Muscle layer of duodenum (tissue), 2 donors: ENCODE measurements around the gene HSDL1.

Experiments
- H3K27ac ChIP-seq: one replicate; pipeline ENCODE4 v1.7.0; 2013; ENCODE audit warnings: mild to moderate bottlenecking, low read length
- H3K27me3 ChIP-seq: one replicate; pipeline ENCODE4 v1.7.0; 2013; ENCODE audit warnings: low read depth, mild to moderate bottlenecking, control low read depth, low read length
- H3K36me3 ChIP-seq, 2 donors: one replicate each; pipeline ENCODE4 v1.7.0; 2013; ENCODE audit warnings: low read length in 2 of 2, control low read depth in 1 of 2, mild to moderate bottlenecking in 1 of 2; ENCODE audit not compliant: insufficient read depth in 2 of 2, control insufficient read depth in 1 of 2
- H3K4me1 ChIP-seq, 2 donors: one replicate each; pipeline ENCODE4 v1.7.0; 2013; ENCODE audit warnings: low read length in 2 of 2, mild to moderate bottlenecking in 2 of 2, control low read depth in 1 of 2, moderate library complexity in 1 of 2; ENCODE audit not compliant: insufficient read depth in 2 of 2, control insufficient read depth in 1 of 2
- H3K4me3 ChIP-seq, 2 donors: one replicate each; pipeline ENCODE4 v1.7.0; 2013; ENCODE audit warnings: low read length in 2 of 2, low read depth in 1 of 2, mild to moderate bottlenecking in 1 of 2
- H3K9me3 ChIP-seq, 2 donors: one replicate each; pipeline ENCODE4 v1.7.0; 2013; ENCODE audit warnings: low read length in 2 of 2, control low read depth in 1 of 2, mild to moderate bottlenecking in 1 of 2; ENCODE audit not compliant: control insufficient read depth in 1 of 2
- donor health status: healthy.

Gene HSDL1

GRCh38 chr16:84096447-84097005 is 48.5 kb downstream of the HSDL1 start:
- Histone ChIP-seq H3K27me3 (no peaks in the 10 kb centered on the region), H3K36me3 (peaks cover 48 to 77% of the 10 kb centered on the region in 2 donors), H3K27ac (no peak overlapping the region), H3K4me1 (no peaks in the 10 kb centered on the region), H3K9me3 (no peaks in the 10 kb centered on the region), H3K4me3 (no peak overlapping the region)

DNA sequence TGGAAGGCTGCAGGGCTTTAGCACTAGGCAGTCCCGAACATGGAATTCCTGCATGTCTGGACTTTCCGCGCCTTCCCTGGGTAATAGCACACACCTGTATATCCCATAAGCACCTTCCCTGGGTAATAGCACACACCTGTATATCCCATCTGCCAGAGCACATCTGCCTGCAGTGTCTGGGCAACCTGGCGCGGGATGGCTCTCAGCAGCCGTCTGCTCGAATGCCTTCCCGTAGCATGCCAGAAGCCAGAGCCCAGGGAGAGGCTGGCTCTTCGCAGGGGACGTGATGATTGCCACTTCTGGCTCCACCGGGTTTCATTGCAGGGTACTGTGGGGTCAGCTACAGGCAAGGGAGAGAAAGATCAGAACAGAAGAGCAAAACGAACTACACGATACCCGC is 49.5 kb downstream of the HSDL1 start:
- H3K4me3 ChIP-seq, result no peak overlapping the region
- H3K4me1 ChIP-seq, result no peaks in the 10 kb centered on the region
- H3K9me3 ChIP-seq, result no peaks in the 10 kb centered on the region
- H3K27me3 ChIP-seq, result no peaks in the 10 kb centered on the region
- no peak overlapping the region for H3K27ac ChIP-seq
- peaks cover 56 to 83% of the 10 kb centered on the region in 2 donors for H3K36me3 ChIP-seq

DNA sequence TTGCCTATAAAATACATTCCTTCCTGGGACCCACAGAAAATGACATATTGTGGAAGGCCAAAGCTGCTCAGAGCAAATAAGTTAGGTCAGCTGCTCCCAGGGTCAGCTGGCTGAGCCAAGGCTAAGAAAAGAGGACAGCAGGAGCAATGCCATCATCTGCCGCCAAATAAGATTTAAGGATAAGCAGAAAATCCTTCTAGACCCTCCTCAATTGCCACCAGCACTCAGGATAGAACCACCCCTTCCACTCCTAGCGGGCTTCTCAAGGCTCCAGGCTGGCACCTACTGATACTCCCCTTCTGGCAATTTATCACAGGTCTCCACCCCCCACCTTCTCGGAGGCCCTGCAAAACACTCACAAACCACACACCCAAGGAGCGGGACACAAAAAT is 51.1 kb downstream of the HSDL1 start:
- Histone ChIP-seq H3K4me1 (no peaks in the 10 kb centered on the region), H3K27me3 (no peaks in the 10 kb centered on the region), H3K36me3 (peaks cover 72 to 85% of the 10 kb centered on the region in 2 donors), H3K4me3 (no peak overlapping the region), H3K9me3 (no peaks in the 10 kb centered on the region), H3K27ac (no peak overlapping the region)

- Histone ChIP-seq H3K27me3 (no peaks in the 10 kb centered on the region), H3K4me3 (no peak overlapping the region), H3K27ac (no peak overlapping the region), H3K36me3 (peaks cover 78 to 86% of the 10 kb centered on the region in 2 donors), H3K4me1 (no peaks in the 10 kb centered on the region), H3K9me3 (no peaks in the 10 kb centered on the region)
Measured at GRCh38 chr16:84093120-84093878, 51.7 kb downstream of the HSDL1 start.

DNA sequence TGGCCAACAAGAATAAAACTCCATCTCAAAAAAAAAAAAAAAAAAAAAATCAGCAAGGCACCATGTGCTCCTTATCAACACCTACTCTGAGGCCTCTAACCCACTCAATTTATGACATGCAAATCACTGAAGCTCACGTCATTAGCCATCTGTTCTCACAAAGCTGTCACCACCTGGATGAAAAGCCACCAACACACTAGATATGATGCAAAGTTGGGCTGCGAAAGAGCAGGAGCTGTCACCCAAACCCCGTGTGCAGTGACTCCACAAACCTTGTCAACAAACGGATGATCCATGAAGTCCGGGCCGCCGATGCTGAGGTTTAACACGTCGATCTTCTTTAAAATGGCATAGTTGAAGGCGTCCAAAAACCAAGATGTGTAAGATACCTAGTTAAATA is 53.5 kb downstream of the HSDL1 start:
- Histone ChIP-seq H3K27ac (no peak overlapping the region), H3K9me3 (no peaks in the 10 kb centered on the region), H3K4me3 (no peak overlapping the region), H3K27me3 (no peaks in the 10 kb centered on the region), H3K36me3 (peaks cover 78 to 86% of the 10 kb centered on the region in 2 donors), H3K4me1 (no peaks in the 10 kb centered on the region)

- Histone ChIP-seq H3K27me3 (no peaks in the 10 kb centered on the region), H3K36me3 (peaks cover 80 to 88% of the 10 kb centered on the region in 2 donors), H3K4me1 (no peaks in the 10 kb centered on the region), H3K4me3 (no peak overlapping the region), H3K27ac (no peak overlapping the region), H3K9me3 (no peaks in the 10 kb centered on the region)
Measured at GRCh38 chr16:84090211-84090610, 54.8 kb downstream of the HSDL1 start.

- H3K4me3 ChIP-seq, result no peak overlapping the region
- H3K36me3 ChIP-seq, result peaks cover 73 to 76% of the 10 kb centered on the region in 2 donors
- no peak overlapping the region for H3K27ac ChIP-seq
- no peaks in the 10 kb centered on the region for H3K9me3 ChIP-seq
- no peaks in the 10 kb centered on the region for H3K27me3 ChIP-seq
- no peaks in the 10 kb centered on the region for H3K4me1 ChIP-seq
Measured at GRCh38 chr16:84088695-84089395, 56.1 kb downstream of the HSDL1 start.

DNA sequence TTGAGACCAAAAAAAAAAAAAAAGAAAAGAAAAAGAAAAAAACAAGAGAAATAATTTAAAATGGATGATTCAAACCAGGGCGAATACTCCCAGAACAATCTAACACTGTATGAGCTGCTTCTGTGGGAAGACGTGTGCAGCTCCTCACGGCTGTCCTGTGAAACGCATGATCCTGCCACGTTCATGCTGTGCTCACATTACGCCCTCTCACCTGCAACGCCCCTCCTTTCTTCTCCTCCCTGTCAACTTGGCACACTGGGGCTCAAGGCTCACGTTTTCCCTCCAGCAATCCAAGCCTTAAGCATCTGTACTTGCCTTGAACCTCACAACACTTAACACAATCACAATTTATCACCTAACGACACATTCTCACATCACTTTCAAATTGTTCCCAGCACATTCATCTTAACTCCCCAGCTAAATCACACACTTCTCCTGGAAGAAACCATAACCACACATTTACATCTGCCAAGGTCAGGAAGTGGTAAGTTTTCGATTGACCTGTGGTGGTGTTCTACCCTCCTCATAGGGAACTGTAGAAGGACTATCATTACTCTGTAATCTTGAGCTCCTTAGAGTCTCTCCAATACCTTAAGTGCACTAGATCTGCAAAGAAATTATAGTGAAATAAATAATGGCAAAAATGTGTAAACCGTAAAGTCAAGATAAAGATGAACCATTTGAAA is 57.4 kb downstream of the HSDL1 start:
- H3K36me3 ChIP-seq, result peaks cover 64 to 69% of the 10 kb centered on the region in 2 donors
- H3K4me1 ChIP-seq, result no peaks in the 10 kb centered on the region
- no peaks in the 10 kb centered on the region for H3K27me3 ChIP-seq
- H3K27ac ChIP-seq, result no peak overlapping the region
- H3K9me3 ChIP-seq, result no peaks in the 10 kb centered on the region
- H3K4me3 ChIP-seq, result no peak overlapping the region

GRCh38 chr16:84087001-84087400 is 58.0 kb downstream of the HSDL1 start:
- Histone ChIP-seq H3K27ac (no peak overlapping the region), H3K36me3 (peaks cover 60 to 65% of the 10 kb centered on the region in 2 donors), H3K4me3 (no peak overlapping the region), H3K27me3 (no peaks in the 10 kb centered on the region), H3K4me1 (no peaks in the 10 kb centered on the region), H3K9me3 (no peaks in the 10 kb centered on the region)

DNA sequence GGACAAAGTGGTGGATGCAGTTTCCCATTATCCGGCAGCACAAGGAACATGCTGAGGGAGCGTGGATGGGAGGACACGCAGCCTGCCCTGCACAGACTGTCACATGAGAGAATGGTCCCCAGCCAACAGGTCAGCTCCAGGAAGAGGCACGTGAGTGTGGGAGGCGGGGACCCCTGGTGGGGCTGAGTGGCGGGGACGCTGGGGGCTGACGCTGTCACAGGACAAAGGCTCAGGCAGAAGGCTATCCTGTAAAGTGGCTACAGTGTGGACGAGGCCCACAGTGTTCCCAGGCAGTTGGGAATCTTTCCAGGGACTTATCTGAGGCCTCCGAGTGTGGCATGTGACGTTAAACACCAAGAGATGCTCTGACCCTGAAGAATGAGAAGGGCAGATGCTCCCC is 58.6 kb downstream of the HSDL1 start:
- Histone ChIP-seq H3K9me3 (no peaks in the 10 kb centered on the region), H3K27me3 (no peaks in the 10 kb centered on the region), H3K36me3 (peaks cover 60 to 65% of the 10 kb centered on the region in 2 donors), H3K4me3 (no peak overlapping the region), H3K27ac (no peak overlapping the region), H3K4me1 (no peaks in the 10 kb centered on the region)

- H3K9me3 ChIP-seq, result no peaks in the 10 kb centered on the region
- H3K36me3 ChIP-seq, result peaks cover 60 to 68% of the 10 kb centered on the region in 2 donors
- H3K4me3 ChIP-seq, result no peak overlapping the region
- no peaks in the 10 kb centered on the region for H3K27me3 ChIP-seq
- no peaks in the 10 kb centered on the region for H3K4me1 ChIP-seq
- H3K27ac ChIP-seq, result no peak overlapping the region
Measured at GRCh38 chr16:84085773-84086172, 59.2 kb downstream of the HSDL1 start.
